HG02973 (cell line): Measurements from ENCODE around the gene STX16.

Experiments
- ATAC-seq: cut with Tn5 transposase; IDR thresholded peaks from one replicate; pipeline ENCODE4 v1.9.1; 2021; ENCODE audit warnings: moderate library complexity; ENCODE audit not compliant: unreplicated experiment

Gene STX16

DNA sequence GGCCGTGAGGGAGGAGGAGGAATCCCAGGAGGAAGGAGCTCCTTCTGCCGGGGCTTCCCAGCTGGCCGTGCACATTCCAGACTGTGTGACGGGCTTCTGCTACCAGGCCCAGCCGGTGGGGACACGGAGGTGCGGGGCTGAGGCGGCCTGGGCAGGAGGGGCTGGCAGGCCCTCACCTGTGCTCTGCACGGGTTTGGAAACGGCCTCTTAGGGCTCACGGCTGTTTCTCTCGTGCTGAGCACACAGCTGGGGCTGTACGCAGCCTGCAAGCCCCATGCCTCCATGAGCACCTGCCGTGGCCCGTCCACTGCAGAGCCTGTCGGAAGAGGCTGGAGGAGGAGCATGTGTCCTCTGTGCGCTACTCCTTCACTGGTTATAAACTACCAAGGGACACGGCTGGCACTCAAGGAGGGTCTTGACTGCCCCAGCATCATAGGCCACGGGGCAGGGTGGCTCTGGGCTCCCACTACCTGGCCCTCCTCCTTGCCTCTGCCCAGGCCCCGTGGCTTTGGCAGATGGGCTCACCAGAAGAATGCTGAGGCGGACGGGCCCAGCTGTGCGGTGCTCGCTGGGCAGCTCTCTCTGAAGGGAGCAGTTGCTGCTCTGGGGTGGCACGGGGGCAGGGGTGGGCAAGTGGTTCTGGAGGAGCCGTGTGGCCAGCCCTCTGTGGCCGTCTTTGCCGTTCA, 57.3 kb downstream of the STX16 start:
- no peak for ATAC-seq

DNA sequence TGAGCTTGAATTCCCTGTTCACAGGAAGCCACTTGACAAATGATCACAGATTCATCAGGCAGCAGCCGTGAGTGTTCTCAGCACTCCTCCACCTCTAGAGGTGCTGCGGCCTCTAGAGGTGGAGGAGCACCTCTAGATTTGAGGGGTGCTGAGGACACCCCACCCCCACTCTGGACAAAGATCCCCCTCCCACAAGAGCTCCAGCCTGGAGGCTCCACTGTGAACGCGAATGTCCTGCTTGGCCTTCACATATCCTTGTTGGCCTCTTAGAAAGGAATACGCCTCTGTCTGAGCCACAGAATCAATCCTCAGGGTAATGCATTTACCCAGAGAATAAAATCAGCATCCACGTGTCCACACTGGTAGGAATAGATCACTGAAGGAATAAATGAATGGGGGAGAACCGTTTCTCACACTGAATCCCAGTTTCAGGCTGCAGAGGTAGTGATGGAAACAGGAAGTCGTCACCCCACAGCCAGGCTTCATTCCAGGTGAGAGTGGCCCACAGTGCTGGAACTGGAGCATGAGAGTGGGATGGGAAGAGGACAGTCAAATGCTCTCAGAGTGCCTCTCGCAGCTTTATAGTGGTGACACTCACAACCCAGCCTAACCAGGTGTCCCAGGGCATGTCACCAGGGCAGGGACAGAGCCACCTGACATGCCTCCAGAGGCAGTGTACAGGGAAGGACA, 58.1 kb downstream of the STX16 start:
- no peak for ATAC-seq

DNA sequence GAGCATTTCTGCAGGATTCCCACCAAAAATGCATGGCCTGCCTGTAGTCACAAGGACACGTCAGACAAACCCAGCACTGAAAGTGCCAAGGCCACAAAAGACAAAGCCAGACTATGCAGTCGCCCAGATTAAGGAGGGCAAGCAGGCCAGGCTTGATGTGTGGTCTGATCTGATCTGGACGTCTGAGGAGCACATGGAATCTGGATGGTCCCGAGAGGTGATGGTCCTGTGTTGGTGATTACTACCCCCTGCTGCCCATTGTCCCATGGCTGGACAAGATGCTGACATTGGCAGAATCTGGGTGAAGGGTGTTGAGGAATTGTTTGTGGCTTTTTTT, 58.6 kb downstream of the STX16 start:
- no peak for ATAC-seq

GRCh38 chr20:58710481-58711265, 59.6 kb downstream of the STX16 start:
- no peak for ATAC-seq

GRCh38 chr20:58711266-58712051, 60.4 kb downstream of the STX16 start:
- ATAC-seq = no peak

- no peak for ATAC-seq
Observed at GRCh38 chr20:58712151-58712791, 61.2 kb downstream of the STX16 start.

- no peak for ATAC-seq
Observed at GRCh38 chr20:58712806-58713731, 62.0 kb downstream of the STX16 start.

DNA sequence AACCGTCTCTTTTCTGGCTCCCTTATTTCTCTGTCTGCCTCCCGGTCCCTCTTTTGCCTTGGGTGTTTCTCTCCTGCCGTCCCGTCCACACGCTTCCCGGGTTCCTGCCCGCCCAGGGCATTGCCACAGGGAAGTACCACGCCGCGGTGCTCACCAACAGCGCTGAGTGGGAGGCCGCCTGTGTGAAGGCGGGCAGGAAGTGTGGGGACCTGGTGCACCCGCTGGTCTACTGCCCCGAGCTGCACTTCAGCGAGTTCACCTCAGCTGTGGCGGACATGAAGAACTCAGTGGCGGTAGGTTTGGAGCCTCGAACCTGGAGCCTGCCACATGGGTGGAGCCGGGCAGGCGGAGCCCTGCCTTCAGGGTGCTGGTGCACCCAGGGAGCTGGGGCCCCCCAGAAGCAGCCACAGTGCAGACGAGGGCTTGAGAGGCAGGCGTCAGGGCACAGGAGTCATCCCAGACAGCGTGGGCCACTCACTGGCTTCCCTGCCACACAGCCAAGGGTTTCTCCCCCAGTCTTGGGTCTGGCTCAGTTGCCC, 62.8 kb downstream of the STX16 start:
- ATAC-seq = no peak

- no peak for ATAC-seq
Observed at GRCh38 chr20:58714340-58714922, 63.3 kb downstream of the STX16 start.

GRCh38 chr20:58714923-58715351, 63.9 kb downstream of the STX16 start:
- ATAC-seq = no peak

- ATAC-seq = no peak
Observed at GRCh38 chr20:58715391-58715800, 64.3 kb downstream of the STX16 start.

DNA sequence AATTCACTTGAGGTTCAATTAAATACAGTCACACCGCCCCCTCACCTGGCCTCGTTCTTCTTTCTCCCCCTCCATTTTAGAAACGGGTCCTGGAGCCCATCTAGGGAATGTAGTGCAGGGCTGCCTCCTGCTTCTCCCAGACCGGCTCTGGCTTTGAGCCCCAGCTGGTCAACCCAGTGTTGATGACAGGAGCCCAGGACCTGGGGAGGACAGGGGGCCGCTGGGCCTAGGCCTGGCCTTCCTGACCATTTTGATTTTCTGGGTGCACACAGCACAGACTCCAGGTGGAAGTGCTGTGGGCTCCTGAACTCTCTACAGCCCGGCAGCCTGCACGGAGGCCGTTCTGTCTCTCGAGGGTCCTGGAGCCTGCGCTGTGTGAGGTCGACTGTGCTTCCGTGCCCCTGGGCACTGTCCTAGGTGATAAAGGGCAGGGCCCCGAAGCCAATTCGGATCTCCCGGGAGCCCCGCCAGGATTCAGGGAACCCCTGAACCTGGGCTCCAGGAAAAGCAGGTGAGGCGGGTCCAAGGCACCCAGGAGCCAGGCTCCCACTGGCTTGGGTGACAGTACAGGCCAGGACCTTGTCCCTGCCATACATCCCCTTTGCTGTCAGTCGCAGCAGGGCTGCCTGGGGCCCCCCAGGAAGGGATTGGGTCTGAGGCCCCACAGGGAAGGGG, 64.9 kb downstream of the STX16 start:
- ATAC-seq = no peak

- no peak for ATAC-seq
Observed at GRCh38 chr20:58716476-58717277, 65.6 kb downstream of the STX16 start.

DNA sequence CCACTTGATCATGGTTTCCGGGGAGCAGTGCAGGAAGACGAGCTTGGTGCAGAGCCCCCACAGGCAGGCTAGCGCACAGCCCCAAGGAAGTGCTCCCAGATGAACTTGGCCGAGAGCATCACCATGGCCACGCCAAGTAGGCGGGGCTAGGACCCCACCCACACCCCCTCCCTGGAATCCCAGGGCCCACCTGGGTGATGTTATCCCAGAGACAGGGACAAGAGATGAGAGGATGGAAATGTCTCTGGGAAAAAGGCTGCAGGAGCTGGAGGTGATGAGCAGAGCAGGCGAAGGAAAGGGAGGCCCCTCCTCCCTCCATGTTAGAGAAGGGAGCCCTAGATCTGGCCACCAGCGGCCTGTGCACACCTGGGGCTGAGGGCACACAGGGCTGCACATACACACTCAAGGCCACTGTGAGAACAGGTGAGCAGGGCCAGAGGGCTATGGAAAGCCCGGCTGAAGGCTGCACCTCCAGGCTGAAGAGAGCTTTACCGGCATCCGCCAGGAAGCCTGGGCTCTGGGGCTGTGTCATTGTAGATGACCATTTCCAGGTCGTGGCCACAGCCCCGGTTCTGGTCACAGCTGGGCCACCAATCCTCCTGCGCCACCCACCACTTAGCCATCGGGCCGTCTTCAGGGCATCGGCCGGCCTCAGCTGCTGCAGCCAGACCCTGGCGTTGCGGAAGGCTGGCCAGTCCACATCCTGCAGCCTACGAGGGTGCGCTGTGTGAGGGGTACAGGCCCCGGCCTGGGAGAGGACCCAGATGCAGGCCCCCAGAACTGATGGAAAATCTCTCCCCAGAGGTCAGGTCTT, 66.4 kb downstream of the STX16 start:
- ATAC-seq = no peak

- ATAC-seq = no peak
Observed at GRCh38 chr20:58718121-58718563, 67.1 kb downstream of the STX16 start.

DNA sequence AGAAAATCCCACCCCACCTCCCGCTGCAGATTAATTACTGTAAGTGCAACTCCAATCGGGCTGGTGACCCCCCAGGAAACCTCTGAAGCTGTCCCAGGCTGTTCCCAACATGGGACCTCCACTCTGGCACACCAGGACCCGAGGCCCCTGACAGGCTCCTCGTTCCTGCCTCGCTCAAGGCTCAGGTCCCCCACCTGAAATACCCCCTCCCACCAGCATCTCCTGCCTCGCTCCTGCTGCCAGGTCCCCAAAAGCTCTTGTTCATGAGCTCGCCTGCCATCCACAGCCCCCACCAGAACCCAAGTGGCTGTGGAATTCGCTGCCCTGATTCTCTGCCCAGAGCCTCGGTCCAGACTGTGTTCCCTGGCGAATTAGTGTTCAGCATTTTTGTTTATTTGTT, 67.6 kb downstream of the STX16 start:
- no peak for ATAC-seq

- no peak for ATAC-seq
Observed at GRCh38 chr20:58719258-58719657, 68.2 kb downstream of the STX16 start.
